GM18520 (cell line): ENCODE data around the gene ADK.

Experiments used
- ATAC-seq: cut with Tn5 transposase; IDR thresholded peaks from one replicate; pipeline ENCODE4 v1.9.1; 2021; ENCODE audit not compliant: unreplicated experiment

The ADK gene

GRCh38 chr10:74234569-74234968, 83.5 kb downstream of the ADK start:
- ATAC-seq, result no peak

GRCh38 chr10:74238031-74238431, 87.0 kb downstream of the ADK start:
- no peak for ATAC-seq

- no peak for ATAC-seq
These were observed 87.5 kb downstream of the ADK start for GRCh38 chr10:74238516-74238915.

- no peak for ATAC-seq
These were observed 92.0 kb downstream of the ADK start for GRCh38 chr10:74243067-74243466.

GRCh38 chr10:74244097-74244685, 93.2 kb downstream of the ADK start:
- no peak for ATAC-seq

- ATAC-seq, result no peak
These were observed 93.8 kb downstream of the ADK start for GRCh38 chr10:74244807-74245206.

- ATAC-seq, result no peak
These were observed 95.5 kb downstream of the ADK start for GRCh38 chr10:74246495-74246894.

GRCh38 chr10:74249865-74250264, 98.8 kb downstream of the ADK start:
- no peak for ATAC-seq

GRCh38 chr10:74255214-74255613, 104.2 kb downstream of the ADK start:
- no peak for ATAC-seq

- no peak for ATAC-seq
These were observed 104.9 kb downstream of the ADK start for GRCh38 chr10:74255888-74256357.

- no peak for ATAC-seq
These were observed 111.8 kb downstream of the ADK start for GRCh38 chr10:74262856-74263255.

- no peak for ATAC-seq
These were observed 113.0 kb downstream of the ADK start for GRCh38 chr10:74263996-74264395.

GRCh38 chr10:74272288-74272687, 121.3 kb downstream of the ADK start:
- ATAC-seq, result no peak

GRCh38 chr10:74275755-74276290, 124.8 kb downstream of the ADK start:
- ATAC-seq, result no peak

- no peak for ATAC-seq
These were observed 125.4 kb downstream of the ADK start for GRCh38 chr10:74276416-74276815.

- ATAC-seq, result no peak
These were observed 131.3 kb downstream of the ADK start for GRCh38 chr10:74282151-74282847.

- ATAC-seq, result no peak
These were observed 131.8 kb downstream of the ADK start for GRCh38 chr10:74282848-74283210.

- ATAC-seq, result no peak
These were observed 138.2 kb downstream of the ADK start for GRCh38 chr10:74289188-74289587.

- no peak for ATAC-seq
These were observed 138.9 kb downstream of the ADK start for GRCh38 chr10:74289951-74290350.

- ATAC-seq, result no peak
These were observed 139.7 kb downstream of the ADK start for GRCh38 chr10:74290708-74291107.

GRCh38 chr10:74292871-74293427, 141.9 kb downstream of the ADK start:
- no peak for ATAC-seq

GRCh38 chr10:74293686-74294371, 142.8 kb downstream of the ADK start:
- no peak for ATAC-seq
